ENCODE measurements around the gene ZFP91. TPM values are rescaled to one million over a fixed set of nuclear protein-coding genes. Genes with fewer than 3 reads are reported as not detected.
A peak's percentile ranks its signal among the peaks of the same experiment; 100 is the strongest.

ZFP91 gene
- total RNA-seq, 5 donors from 2014 or later (not counting 1 experiment from before 2014, with no cell fraction given): 32.2 to 41.7 (median 34.0) TPM

DNA sequence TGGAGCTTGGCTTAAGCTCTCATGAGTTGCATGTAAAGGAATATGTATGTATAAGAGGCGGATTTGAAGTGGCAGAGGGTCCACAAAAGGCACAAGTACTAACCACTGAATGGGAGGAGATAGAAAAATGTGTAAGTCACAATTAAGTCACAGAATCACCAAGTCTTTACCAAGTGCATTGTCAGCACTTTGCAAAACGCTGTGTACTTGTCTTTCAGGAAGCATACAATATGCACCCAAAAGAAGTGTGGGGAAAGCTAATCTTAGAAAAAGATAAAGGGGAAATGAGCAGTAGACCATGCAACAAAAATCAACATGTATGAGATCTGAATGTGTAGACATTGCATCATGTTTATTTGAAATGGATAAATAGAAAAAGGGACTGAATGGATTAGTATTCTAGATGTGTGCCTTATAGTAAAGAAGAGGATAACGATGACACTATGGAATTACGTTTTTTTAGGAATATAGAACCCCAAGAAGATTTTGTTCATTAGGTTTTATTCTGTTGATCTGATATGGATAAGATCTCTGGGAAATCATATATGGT, 48.1 kb downstream of the ZFP91 start:
- no peaks in the 10 kb centered on the region for H3K9me3 ChIP-seq
- ATAC-seq (replicated peaks in 1 of 4): no peak
- peaks cover 0 to 35% of the 10 kb centered on the region in 2 donors for H3K36me3 ChIP-seq (ENCODE audit: control insufficient read depth in 2 of 2, extremely low read depth in 1 of 2, insufficient read depth in 1 of 2, low read length in 1 of 2)
- Mint-ChIP-seq H3K27me3 (no peaks in the 10 kb centered on the region), H3K36me3 (peaks cover 27% of the 10 kb centered on the region), H3K4me1 (peaks cover 3 to 10% (median 6%) of the 10 kb centered on the region in 3 donors), H3K27ac (peak overlapping the region in 1 of 2 donors; percentile 18), H3K9me3 (no peaks in the 10 kb centered on the region), H3K4me3 (no peak overlapping the region)
- CTCF ChIA-PET: interaction anchor here (0.6 to 5.5 kb wide), 4 partner anchors 13 to 1116 kb away, joined by 3 to 42 read pairs (median 4); no protein-coding TSS in a partner anchor
- 33% methylated on average over 1 of the region's 4 CpGs for WGBS (ENCODE audit: insufficient coverage)
- POLR2A ChIA-PET: no interaction called here
- H3K4me3 ChIP-seq (ENCODE audit: control insufficient read depth in 1 of 2, extremely low read depth in 1 of 2, low read length in 1 of 2): no peak overlapping the region
- H3K27ac ChIP-seq (ENCODE audit: low read length): no peak overlapping the region
- DNase-seq: no peak
- no peaks in the 10 kb centered on the region for H3K27me3 ChIP-seq (replicated peaks in 1 of 2; ENCODE audit: control insufficient read depth in 2 of 2, extremely low read depth in 1 of 2, insufficient read depth in 2 of 2, low read length in 1 of 2)
- H3K4me1 ChIP-seq (ENCODE audit: control insufficient read depth in 1 of 2, extremely low read depth in 1 of 2, insufficient read depth in 2 of 2, low read length in 2 of 2): no peaks in the 10 kb centered on the region

DNA sequence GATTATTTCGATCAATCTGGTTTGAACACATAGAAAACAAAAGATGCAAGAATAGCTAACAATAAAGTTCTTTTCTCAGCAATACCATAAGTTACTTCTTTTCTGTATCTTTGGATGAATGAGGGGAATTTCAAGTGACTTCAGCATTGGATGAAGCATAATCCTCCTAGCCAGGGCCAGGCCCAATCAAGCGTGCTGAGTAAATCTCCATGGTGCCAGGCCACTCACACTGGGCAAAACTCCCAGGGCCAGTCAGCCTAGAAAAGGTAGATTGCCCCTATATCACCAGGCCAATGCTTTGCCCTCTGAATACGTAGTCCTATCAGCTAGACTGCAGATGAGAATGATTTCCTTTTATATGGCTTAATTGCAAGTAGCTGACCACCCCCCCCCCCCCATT, 49.6 kb downstream of the ZFP91 start:
- POLR2A ChIA-PET: no interaction called here
- Mint-ChIP-seq H3K9me3 (no peaks in the 10 kb centered on the region), H3K4me3 (no peak overlapping the region), H3K4me1 (peaks cover 0 to 10% (median 6%) of the 10 kb centered on the region in 3 donors), H3K27me3 (no peaks in the 10 kb centered on the region), H3K27ac (peak overlapping the region in 1 of 2 donors; percentile 19), H3K36me3 (peaks cover 15% of the 10 kb centered on the region)
- Histone ChIP-seq H3K9me3 (no peaks in the 10 kb centered on the region), H3K27ac (ENCODE audit: low read length) (no peak overlapping the region), H3K36me3 (ENCODE audit: control insufficient read depth in 2 of 2, extremely low read depth in 1 of 2, insufficient read depth in 1 of 2, low read length in 1 of 2) (peaks cover 0 to 21% of the 10 kb centered on the region in 2 donors), H3K27me3 (replicated peaks in 1 of 2; ENCODE audit: control insufficient read depth in 2 of 2, extremely low read depth in 1 of 2, insufficient read depth in 2 of 2, low read length in 1 of 2) (no peaks in the 10 kb centered on the region), H3K4me1 (ENCODE audit: control insufficient read depth in 1 of 2, extremely low read depth in 1 of 2, insufficient read depth in 2 of 2, low read length in 2 of 2) (no peaks in the 10 kb centered on the region), H3K4me3 (ENCODE audit: control insufficient read depth in 1 of 2, extremely low read depth in 1 of 2, low read length in 1 of 2) (no peak overlapping the region)
- WGBS (ENCODE audit: insufficient coverage): 100% methylated on average over 1 of the region's 3 CpGs
- ATAC-seq (replicated peaks in 1 of 4) (no peak), DNase-seq (no peak)
- CTCF ChIA-PET: interaction anchor here (0.6 to 5.5 kb wide), 9 partner anchors 9 to 639 kb away, joined by 3 to 42 read pairs (median 4); no protein-coding TSS in a partner anchor

DNA sequence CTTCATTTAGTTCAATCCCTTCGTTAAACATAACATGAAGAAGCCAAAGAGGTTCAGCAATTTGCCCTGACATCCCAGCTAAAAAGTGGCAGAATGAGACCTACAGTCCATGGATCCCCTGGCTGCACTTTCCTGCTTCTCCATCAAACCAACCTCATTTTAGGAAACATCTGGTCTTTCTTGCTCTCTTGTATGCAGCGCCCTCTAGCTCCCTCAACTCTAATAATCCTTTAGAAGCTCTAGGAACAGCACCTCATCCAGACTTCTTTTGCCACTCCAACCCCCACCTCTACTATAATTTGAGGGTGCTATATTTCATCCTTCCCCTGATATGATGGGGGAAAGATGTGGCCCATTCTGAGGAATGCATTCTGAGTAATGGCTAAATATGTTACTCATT, 51.0 kb downstream of the ZFP91 start:
- ATAC-seq (replicated peaks in 1 of 4): peak in 2 of 4 experiments; percentile 44 to 50
- Histone ChIP-seq H3K27ac (ENCODE audit: low read length) (no peak overlapping the region), H3K27me3 (replicated peaks in 1 of 2; ENCODE audit: control insufficient read depth in 2 of 2, extremely low read depth in 1 of 2, insufficient read depth in 2 of 2, low read length in 1 of 2) (no peaks in the 10 kb centered on the region), H3K4me3 (ENCODE audit: control insufficient read depth in 1 of 2, extremely low read depth in 1 of 2, low read length in 1 of 2) (no peak overlapping the region), H3K4me1 (ENCODE audit: control insufficient read depth in 1 of 2, extremely low read depth in 1 of 2, insufficient read depth in 2 of 2, low read length in 2 of 2) (no peaks in the 10 kb centered on the region), H3K36me3 (ENCODE audit: control insufficient read depth in 2 of 2, extremely low read depth in 1 of 2, insufficient read depth in 1 of 2, low read length in 1 of 2) (peaks cover 0 to 7% of the 10 kb centered on the region in 2 donors), H3K9me3 (no peaks in the 10 kb centered on the region)
- no peak overlapping the region for H3K4me3 Mint-ChIP-seq
- DNase-seq: peak in 10 of 35 experiments; percentile 1 to 54 (median 11)
- no peaks in the 10 kb centered on the region for H3K27me3 Mint-ChIP-seq
- peak overlapping the region in 1 of 2 donors; percentile 71 for H3K27ac Mint-ChIP-seq
- 43% methylated on average over 1 of the region's 2 CpGs for WGBS (ENCODE audit: insufficient coverage)
- no peaks in the 10 kb centered on the region for H3K9me3 Mint-ChIP-seq
- H3K4me1 Mint-ChIP-seq: peaks cover 0 to 10% (median 6%) of the 10 kb centered on the region in 3 donors
- ChIA-PET CTCF (interaction anchor here (0.5 to 5.5 kb wide), 13 partner anchors 10 to 943 kb away, joined by 3 to 42 read pairs (median 4); partner anchors contain the start of gene LPXN (in 1 of the 2)), POLR2A (interaction anchor here in 1 of 2 donors (0.5 kb wide), 1 partner anchor 870 kb away, joined by 3 read pairs; no protein-coding TSS in a partner anchor)
- peaks cover 5% of the 10 kb centered on the region for H3K36me3 Mint-ChIP-seq

DNA sequence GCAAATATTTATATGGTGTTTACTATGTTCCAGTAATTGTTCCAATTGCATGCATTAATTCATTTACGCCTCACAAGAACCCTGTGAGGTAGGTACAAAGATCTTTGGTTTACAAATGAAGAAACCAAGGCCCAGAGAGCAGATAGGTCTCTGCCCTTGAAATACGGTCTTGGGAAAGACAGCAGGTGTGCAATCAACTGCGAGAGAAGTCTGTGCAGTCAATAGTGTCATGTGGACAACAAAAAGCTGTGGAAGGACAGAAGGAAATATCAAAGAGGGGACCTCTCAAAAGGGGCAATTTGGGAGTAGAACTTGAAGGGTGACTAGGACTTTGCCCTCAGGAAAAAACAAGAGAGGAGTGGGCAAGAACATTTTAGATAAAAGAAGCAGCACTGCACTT, 52.5 kb downstream of the ZFP91 start:
- DNase-seq: no peak
- Histone ChIP-seq H3K27ac (ENCODE audit: low read length) (no peak overlapping the region), H3K9me3 (no peaks in the 10 kb centered on the region), H3K4me3 (ENCODE audit: control insufficient read depth in 1 of 2, extremely low read depth in 1 of 2, low read length in 1 of 2) (no peak overlapping the region), H3K27me3 (replicated peaks in 1 of 2; ENCODE audit: control insufficient read depth in 2 of 2, extremely low read depth in 1 of 2, insufficient read depth in 2 of 2, low read length in 1 of 2) (no peaks in the 10 kb centered on the region), H3K36me3 (ENCODE audit: control insufficient read depth in 2 of 2, extremely low read depth in 1 of 2, insufficient read depth in 1 of 2, low read length in 1 of 2) (no peaks in the 10 kb centered on the region), H3K4me1 (ENCODE audit: control insufficient read depth in 1 of 2, extremely low read depth in 1 of 2, insufficient read depth in 2 of 2, low read length in 2 of 2) (no peaks in the 10 kb centered on the region)
- Mint-ChIP-seq H3K4me1 (peaks cover 0 to 8% (median 6%) of the 10 kb centered on the region in 3 donors), H3K4me3 (no peak overlapping the region), H3K9me3 (no peaks in the 10 kb centered on the region), H3K27ac (no peak overlapping the region), H3K27me3 (no peaks in the 10 kb centered on the region), H3K36me3 (no peaks in the 10 kb centered on the region)
- ChIA-PET CTCF (interaction anchor here (1.0 to 5.5 kb wide), 2 partner anchors 8 to 64 kb away, joined by 3 to 42 read pairs; no protein-coding TSS in a partner anchor), POLR2A (interaction anchor here (0.6 kb wide), 2 partner anchors 103 to 337 kb away, joined by 3 read pairs; no protein-coding TSS in a partner anchor)
- 98% methylated on average over 3 of the region's 3 CpGs for WGBS (ENCODE audit: insufficient coverage)
- no peak for ATAC-seq (replicated peaks in 1 of 4)

DNA sequence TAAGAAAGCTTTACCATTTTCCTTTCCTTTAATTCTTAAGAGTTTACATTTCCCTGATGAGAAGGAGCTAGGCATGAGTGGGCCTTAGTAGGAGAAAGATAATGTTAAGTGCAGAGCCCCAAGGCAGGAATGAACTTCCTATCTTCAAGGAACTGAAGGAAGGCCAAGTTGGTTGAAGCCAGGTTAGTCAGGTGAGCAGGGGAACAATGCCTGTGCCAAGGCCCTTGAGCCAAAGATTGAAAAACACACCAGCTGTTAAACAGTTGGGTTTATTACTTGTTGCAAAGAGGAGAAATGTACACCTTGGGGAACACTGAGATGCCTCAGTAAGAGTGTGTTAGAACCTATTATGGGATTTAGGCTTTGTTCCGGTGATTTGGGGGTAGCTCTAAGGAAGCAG, 53.6 kb downstream of the ZFP91 start:
- Histone ChIP-seq H3K36me3 (ENCODE audit: control insufficient read depth in 2 of 2, extremely low read depth in 1 of 2, insufficient read depth in 1 of 2, low read length in 1 of 2) (no peaks in the 10 kb centered on the region), H3K4me1 (ENCODE audit: control insufficient read depth in 1 of 2, extremely low read depth in 1 of 2, insufficient read depth in 2 of 2, low read length in 2 of 2) (no peaks in the 10 kb centered on the region), H3K4me3 (ENCODE audit: control insufficient read depth in 1 of 2, extremely low read depth in 1 of 2, low read length in 1 of 2) (no peak overlapping the region), H3K9me3 (no peaks in the 10 kb centered on the region), H3K27me3 (replicated peaks in 1 of 2; ENCODE audit: control insufficient read depth in 2 of 2, extremely low read depth in 1 of 2, insufficient read depth in 2 of 2, low read length in 1 of 2) (no peaks in the 10 kb centered on the region), H3K27ac (ENCODE audit: low read length) (no peak overlapping the region)
- CTCF ChIA-PET: interaction anchor here in 1 of 2 donors (0.6 to 0.7 kb wide), 2 partner anchors 25 to 31 kb away, joined by 3 read pairs; no protein-coding TSS in a partner anchor
- Mint-ChIP-seq H3K36me3 (no peaks in the 10 kb centered on the region), H3K27ac (peak overlapping the region in 1 of 2 donors; percentile 17), H3K27me3 (no peaks in the 10 kb centered on the region), H3K4me3 (no peak overlapping the region), H3K4me1 (peaks cover 0 to 6% (median 4%) of the 10 kb centered on the region in 3 donors), H3K9me3 (no peaks in the 10 kb centered on the region)
- 100% methylated on average over 1 of the region's 1 CpG for WGBS (ENCODE audit: insufficient coverage)
- no peak for ATAC-seq (replicated peaks in 1 of 4)
- no peak for DNase-seq
- POLR2A ChIA-PET: interaction anchor here in 1 of 2 donors (0.6 kb wide), 1 partner anchor 14 kb away, joined by 4 read pairs; no protein-coding TSS in a partner anchor

DNA sequence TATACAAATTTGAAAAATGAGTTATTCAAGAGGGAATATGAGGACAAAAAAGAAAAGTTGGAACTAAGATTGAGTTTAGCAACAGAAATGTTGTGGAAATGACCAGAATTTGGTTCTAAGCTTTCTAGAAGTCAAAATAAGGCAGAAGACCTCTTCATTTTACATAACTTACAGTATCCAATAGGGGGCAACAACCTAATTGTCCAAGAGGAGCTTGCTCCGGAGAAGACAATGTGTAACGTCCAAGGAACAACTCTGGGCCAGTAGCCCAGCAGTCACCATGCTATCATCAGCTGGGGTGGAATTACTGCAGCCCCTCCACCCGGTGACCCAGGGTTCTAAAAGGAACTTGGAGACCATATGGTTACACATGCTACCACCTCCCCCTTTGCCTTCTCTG, 57.7 kb downstream of the ZFP91 start:
- Histone ChIP-seq H3K4me3 (ENCODE audit: control insufficient read depth in 1 of 2, extremely low read depth in 1 of 2, low read length in 1 of 2) (no peak overlapping the region), H3K4me1 (ENCODE audit: control insufficient read depth in 1 of 2, extremely low read depth in 1 of 2, insufficient read depth in 2 of 2, low read length in 2 of 2) (peaks cover 6 to 21% of the 10 kb centered on the region in 2 experiments), H3K27ac (ENCODE audit: low read length) (no peak overlapping the region), H3K9me3 (no peaks in the 10 kb centered on the region), H3K27me3 (replicated peaks in 1 of 2; ENCODE audit: control insufficient read depth in 2 of 2, extremely low read depth in 1 of 2, insufficient read depth in 2 of 2, low read length in 1 of 2) (no peaks in the 10 kb centered on the region), H3K36me3 (ENCODE audit: control insufficient read depth in 2 of 2, extremely low read depth in 1 of 2, insufficient read depth in 1 of 2, low read length in 1 of 2) (no peaks in the 10 kb centered on the region)
- DNase-seq (no peak), ATAC-seq (replicated peaks in 1 of 4) (no peak)
- Mint-ChIP-seq H3K4me1 (peaks cover 20 to 23% (median 23%) of the 10 kb centered on the region in 3 donors), H3K27ac (no peak overlapping the region), H3K36me3 (no peaks in the 10 kb centered on the region), H3K27me3 (no peaks in the 10 kb centered on the region), H3K9me3 (no peaks in the 10 kb centered on the region), H3K4me3 (no peak overlapping the region)
- WGBS (ENCODE audit: insufficient coverage): 100% methylated on average over 2 of the region's 3 CpGs
- ChIA-PET CTCF (interaction anchor here in 1 of 2 donors (1.4 kb wide), 1 partner anchor 8 kb away, joined by 5 read pairs; no protein-coding TSS in a partner anchor), POLR2A (interaction anchor here in 1 of 2 donors (0.6 kb wide), 1 partner anchor 63 kb away, joined by 3 read pairs; no protein-coding TSS in a partner anchor)
